Forelimb muscle (tissue), 1 donor: Measurements from ENCODE around the gene TAF1D. TPM values are rescaled to one million over a fixed set of nuclear protein-coding genes. Genes with fewer than 3 reads are reported as not detected.

Source experiments
- DNase-seq: peaks from one replicate; pipeline ENCODE4 v3.0.0-alpha.2; 2013; ENCODE audit warnings: low read depth
- polyA plus RNA-seq: library from polyadenylated mRNA; unstranded; fragments of 120-200 nt; gene quantifications from one replicate; pipeline ENCODE4 v1.2.1, GENCODE V29; 2013; ENCODE audit not compliant: insufficient read length

Gene TAF1D
- polyA plus RNA-seq, 1 donor: 110 TPM

DNA sequence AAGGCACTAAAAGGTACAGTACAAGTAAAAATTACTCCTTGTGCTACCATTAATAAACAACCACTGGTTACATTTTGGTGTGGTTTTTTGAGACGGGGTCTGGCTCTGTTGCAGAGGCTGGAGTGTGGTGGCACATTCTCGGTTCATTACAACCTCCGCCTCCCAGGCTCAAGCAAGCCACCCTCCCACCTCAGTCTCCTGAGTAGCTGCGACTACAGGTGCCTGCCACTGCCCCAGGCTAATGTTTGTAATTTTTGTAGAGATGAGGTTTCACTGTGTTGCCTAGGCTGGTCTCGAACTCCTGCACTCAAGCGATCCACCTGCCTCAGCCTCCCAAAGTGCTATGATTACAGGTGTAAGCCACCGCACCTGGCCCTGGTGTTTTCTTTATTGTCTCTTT, 20.8 kb downstream of the TAF1D start:
- DNase-seq: no peak

DNA sequence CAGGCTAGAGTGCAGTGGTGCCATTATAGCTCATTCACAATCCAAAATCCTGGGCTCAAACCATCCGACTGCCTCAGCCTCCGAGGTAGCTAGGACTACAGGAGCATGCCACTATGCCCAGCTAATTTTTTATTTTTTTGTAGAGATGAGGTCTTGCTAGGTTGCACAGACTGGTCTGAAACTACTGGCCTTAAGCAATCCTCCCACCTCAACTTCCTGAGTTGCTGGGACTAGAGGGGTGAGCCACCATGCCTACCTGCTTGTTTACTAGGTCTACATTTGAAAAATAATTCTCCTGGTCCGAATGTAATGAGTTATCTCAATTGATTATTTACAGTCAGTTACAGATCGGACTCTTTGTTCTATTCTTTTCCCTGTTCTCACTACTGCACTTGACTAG, 22.0 kb downstream of the TAF1D start:
- no peak for DNase-seq

DNA sequence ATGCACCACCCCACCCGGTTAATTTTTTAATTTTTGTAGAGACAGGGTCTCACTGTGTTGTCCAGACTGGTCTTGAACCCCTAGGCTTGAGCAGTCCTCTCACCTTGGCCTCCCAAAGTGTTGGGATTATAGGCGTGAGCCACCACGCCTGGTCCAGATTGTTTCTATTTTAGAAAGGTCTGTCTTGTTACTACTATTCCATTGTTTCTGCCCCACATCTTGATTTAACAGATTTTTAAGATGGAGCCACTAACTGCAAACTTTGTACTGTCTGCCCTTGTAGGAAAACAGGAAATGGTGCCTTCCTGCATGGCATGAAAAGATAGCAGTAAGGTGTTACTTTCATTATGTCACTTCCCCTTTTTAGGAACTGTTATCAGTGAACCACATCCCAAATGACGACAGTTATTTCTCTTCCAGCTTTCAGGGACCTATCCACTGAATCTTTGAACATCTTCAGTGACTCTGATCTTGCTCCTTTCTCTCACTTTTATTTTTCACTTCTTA, 23.2 kb downstream of the TAF1D start:
- no peak for DNase-seq

DNA sequence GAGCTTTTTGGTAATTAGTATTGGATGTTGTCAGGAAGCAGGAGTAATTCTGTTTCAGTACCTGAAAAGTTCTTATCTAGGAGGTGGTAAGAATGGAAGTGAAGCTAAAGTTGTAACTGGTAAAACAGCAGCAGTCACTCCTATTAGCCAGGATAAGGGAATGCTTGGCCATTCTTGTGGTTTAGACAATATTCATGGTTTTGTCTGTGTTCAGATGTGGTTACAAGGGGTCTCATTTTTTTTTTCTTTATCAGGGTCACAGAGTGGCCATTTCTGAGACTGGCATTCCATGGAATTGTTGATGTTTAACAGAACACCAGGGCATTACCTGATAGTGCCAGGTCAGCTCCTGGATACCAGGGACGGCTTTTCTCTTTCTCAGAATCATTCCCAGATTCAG, 23.8 kb downstream of the TAF1D start:
- no peak for DNase-seq

DNA sequence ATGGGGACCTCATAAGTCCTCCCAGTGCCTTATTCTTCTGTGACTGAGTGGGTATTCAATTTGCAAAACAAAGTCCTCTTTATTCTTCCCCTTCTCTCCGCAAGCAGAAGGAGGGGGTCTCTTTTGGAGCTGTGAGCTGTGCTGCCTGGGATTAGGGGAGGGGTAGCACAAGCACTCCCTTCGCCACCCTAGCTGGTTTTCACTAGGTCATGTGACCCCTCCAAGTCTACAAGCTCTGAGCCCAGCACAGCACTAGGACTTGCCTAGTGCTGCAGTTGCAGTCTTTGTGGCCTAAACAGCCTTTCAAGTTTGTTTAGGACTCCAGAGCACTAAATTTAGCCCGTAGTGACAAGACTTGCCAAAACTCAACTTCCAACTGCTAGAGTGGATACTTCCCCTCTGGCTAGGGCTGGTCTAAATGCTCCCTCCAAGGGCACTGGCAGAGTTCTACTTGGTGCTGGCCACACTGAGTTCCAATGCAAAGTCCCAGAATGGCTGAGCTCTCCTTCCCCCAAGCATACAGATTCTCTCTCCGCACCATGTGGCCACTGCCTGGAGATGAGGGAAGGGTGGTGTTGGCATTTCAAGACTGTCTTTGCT, 25.4 kb downstream of the TAF1D start:
- DNase-seq: no peak

DNA sequence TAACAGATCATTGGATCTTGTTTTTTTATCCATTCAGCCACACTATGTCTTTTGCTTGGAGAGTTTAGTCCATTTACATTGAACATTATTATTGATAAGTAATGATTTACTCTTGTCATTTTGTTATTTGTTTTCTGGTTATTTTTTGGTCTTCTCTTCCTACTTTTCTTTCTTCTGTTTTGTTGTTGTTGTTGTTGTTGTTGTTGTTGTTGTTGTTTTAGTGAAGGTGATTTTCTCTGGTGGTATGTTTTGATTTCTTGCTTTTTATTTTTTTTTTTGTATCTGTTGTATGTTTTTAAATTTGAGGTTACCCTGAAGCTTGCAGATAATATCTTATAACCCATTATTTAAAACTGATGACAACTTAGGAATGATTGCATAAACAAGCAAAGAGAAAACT, 28.6 kb downstream of the TAF1D start:
- no peak for DNase-seq

DNA sequence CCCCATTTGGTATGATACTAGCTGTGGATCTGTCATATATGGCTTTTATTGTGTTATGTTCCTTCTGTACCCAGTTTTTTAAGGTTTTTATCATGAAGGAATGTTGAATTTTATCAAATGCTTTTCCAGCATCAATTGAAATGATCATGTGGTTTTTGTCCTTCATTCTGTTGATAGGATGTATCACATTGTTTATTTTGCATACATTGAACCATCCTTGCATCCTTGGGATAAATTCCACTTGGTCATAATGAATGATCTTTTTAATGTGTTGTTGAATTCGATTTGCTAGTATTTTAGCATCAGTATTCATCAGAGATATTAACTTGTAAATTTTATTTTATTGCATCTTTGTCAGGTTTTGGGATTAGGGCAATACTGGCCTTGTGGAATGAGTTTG, 31.1 kb downstream of the TAF1D start:
- no peak for DNase-seq

DNA sequence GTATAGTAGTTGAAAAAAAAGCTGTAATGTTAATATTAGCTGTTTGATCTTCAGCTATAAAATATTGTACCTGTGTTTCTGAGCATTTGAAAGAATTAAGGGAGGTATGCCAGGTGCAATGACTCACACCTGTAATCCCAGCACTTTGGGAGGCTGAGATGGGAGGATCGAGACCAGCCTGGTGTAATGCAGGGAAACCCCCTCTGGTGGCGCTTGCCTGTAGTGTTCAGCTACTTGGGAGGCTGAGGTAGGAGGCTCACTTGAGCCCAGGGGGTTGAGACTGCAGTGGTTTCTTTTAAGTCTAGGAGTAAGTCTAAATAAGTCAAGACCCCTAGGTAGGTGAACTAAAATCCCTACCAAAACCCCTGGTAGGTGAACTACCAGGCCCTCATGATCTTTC, 37.1 kb downstream of the TAF1D start:
- no peak for DNase-seq

DNA sequence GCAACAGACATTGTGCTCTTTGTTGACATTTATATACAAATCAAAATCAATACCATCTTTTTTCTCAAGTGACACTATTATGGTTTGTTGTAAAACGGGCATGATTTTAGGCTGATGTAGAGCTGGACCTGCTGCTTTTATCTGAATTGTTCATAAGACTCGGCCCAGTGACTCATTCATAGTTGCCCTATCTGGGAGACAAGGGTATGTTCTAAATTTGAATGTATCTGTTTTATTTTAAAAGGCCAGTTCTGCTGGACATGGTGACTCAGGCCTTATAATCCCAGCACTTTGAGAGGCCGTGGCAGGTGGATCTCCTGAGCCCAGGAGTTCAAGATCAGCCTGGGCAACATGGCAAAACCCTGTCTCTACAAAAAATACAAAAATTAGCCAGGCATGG, 40.5 kb downstream of the TAF1D start:
- no peak for DNase-seq

DNA sequence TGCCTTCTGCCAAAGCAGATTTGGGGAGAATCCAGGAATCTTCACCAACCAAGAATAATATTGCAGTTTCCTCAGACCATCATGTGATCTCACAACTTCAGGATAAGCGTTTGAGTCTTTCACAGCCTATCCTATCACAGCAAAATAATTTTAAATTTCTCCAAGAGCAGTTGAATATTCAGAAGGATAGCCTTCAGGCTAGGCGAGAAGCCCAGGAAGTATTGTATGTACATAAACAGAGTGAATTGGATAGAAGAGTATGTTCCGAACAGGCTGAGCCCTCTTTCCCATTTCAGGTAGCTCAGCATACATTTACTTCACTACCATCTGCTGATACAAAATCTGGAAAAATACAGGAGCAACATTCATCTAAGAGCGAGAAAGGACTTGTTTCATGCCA, 43.7 kb downstream of the TAF1D start:
- DNase-seq: no peak

DNA sequence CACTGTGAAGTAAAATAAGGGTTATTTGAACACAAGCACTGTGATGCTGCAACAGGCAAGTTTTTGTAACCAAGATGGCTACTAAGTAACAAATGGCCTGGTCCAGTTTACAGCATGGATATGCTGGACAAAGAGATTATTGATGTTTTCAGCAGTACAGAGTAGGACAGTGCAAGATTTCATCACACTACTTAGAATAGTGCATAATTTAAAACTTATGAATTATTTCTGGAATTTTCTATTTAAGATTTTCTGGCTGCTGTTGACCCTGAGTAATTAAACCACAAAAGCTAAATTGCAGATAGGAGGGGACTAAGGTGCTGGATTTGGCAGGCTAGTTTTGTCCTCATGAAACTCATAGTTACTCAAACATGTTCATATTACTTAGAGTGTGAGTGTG, 46.7 kb downstream of the TAF1D start:
- DNase-seq: no peak

DNA sequence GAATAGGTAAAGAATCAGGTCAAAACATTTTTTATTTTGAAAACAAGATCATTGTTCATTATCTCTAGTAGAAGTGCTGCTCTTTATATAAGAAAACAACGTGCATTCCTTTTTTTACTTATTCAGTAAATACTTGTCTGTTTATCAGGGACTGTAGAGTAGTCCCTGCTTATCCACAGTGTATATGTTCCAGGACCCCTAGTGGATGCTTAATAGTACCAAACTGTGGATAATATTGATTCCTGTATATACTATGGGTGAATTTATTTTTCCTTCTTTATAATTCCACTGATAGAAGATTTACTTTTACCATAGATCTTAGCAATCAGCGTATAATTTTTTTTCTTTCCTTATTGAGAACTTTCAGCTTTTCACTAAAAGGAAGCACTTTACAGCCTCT, 47.2 kb downstream of the TAF1D start:
- DNase-seq: no peak

DNA sequence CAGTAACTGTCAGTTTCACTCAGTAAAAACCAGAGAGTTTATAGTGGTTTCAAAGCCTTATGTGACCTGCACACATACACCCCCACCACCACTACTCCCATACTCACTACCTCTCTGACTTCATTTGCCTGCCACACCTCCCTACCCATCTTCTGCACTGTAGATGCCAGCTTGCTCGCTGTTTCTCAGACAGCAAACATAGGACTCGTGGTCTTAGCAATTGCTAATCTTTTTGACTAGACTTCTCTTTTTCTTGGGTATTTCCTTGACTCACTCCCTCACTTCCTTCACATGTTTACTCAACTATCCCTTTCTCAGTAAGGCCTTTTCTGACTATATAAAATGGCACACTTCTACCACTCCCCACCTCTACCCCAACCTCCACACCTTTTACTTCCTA, 52.1 kb downstream of the TAF1D start:
- no peak for DNase-seq

DNA sequence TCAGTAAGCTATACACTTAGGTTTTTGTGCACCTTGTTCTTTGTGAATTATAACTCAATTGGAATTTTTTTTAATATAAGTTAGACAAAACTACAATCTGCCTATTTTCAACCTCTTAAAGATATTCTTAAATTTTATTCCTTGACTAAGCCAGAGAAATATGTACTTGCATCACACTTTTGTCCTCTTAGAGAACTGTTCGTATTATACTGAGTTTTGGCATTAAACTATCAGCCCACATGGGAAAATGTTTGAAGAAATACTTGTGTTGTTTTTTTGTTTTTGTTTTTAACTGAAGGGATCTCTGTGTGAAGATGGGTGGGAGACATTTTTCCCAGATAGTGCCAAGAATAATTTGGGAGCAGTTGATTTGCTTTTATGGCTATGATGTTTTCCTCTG, 54.5 kb downstream of the TAF1D start:
- peak; percentile 1 for DNase-seq

DNA sequence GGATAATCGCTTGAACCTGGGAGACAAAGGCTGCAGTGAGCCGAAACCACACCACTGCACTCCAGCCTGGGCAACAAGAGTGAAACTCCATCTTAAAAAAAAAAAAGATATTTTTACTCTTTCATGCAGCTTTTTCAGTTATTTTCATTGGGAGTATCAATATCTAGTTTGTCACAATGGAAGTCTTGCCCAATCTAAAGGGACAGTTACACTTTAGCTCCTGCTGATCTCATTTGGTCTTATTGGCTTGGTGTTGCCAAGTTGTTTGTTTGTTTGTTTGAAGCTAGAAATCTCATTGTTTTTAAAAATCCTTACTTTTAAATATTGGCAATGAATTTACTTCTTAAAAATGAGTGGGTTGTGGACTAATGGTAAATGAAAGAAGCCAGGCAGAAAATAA, 55.1 kb downstream of the TAF1D start:
- no peak for DNase-seq

Other genes starting within 250 kb of the TAF1D start
- gene SMCO4, start 198.1 kb downstream of the TAF1D start, polyA plus RNA-seq: 9.2 TPM
- 11.2 TPM for gene CEP295, start 79.8 kb downstream of the TAF1D start, polyA plus RNA-seq
- gene C11orf54, start 177 bp upstream of the TAF1D start, polyA plus RNA-seq: 38.4 TPM
- gene MED17, start 42.8 kb upstream of the TAF1D start, polyA plus RNA-seq: 19.8 TPM
- 0.48 TPM for gene VSTM5, start 109.1 kb upstream of the TAF1D start, polyA plus RNA-seq